Neural cell (in vitro differentiated cells): ENCODE results near the gene MCAT. TPM values are rescaled to one million over a fixed set of nuclear protein-coding genes. Genes with fewer than 3 reads are reported as not detected.

Experiments
- H2AFZ ChIP-seq: fragments of 200-600, 300-800 bp; sonication (generic), shearing (Covaris generic); 2 replicates; pipeline ENCODE4 v1.6.0; 2014; ENCODE audit warnings: low read depth, mild to moderate bottlenecking, antibody characterized with exemption, low read length, moderate library complexity
- H3F3A ChIP-seq: fragments of 200-600 bp; shearing (Covaris generic); 2 replicates; pipeline ENCODE4 v1.6.1; 2016; ENCODE audit warnings: mild to moderate bottlenecking, moderate library complexity, mixed read lengths, antibody characterized with exemption, low read length; ENCODE audit not compliant: insufficient read depth, poor library complexity, severe bottlenecking
- H3K27ac ChIP-seq: fragments of 200-600, 300-800 bp; sonication (generic), shearing (Covaris generic); 2 replicates; pipeline ENCODE4 v1.5.1; 2014; ENCODE audit warnings: mild to moderate bottlenecking, low read length, moderate library complexity
- H3K27me3 ChIP-seq: fragments of 300-800, 200-600 bp; sonication (generic), shearing (Covaris generic); 2 replicates; pipeline ENCODE4 v1.6.0; 2014; ENCODE audit warnings: mild to moderate bottlenecking, low read depth, low read length, moderate library complexity; ENCODE audit not compliant: insufficient read depth
- H3K36me3 ChIP-seq: fragments of 300-800, 200-600 bp; sonication (generic), shearing (Covaris generic); 2 replicates; pipeline ENCODE4 v1.5.1; 2014; ENCODE audit warnings: mild to moderate bottlenecking, antibody characterized with exemption, low read length, moderate library complexity; ENCODE audit not compliant: insufficient read depth
- H3K4me2 ChIP-seq: fragments of 300-800, 200-600 bp; sonication (generic), shearing (Covaris generic); 2 replicates; pipeline ENCODE4 v1.6.0; 2014; ENCODE audit warnings: mild to moderate bottlenecking, low read length
- H3K4me3 ChIP-seq: fragments of 300-800, 200-600 bp; sonication (generic), shearing (Covaris generic); 2 replicates; pipeline ENCODE4 v1.5.1; 2014; ENCODE audit warnings: mild to moderate bottlenecking, low read length, moderate library complexity
- H3K79me2 ChIP-seq: fragments of 200-600 bp; shearing (Covaris generic); replicated peaks from 2 replicates; pipeline ENCODE4 v1.6.0; 2014; ENCODE audit warnings: mild to moderate bottlenecking, low read length, moderate library complexity; ENCODE audit not compliant: insufficient read depth
- H3K9ac ChIP-seq: fragments of 300-800, 200-600 bp; sonication (generic), shearing (Covaris generic); 2 replicates; pipeline ENCODE4 v1.6.1; 2016; ENCODE audit warnings: mild to moderate bottlenecking, low read length, mixed read lengths
- H3K9me2 ChIP-seq: fragments of 200-600 bp; shearing (Covaris generic); 2 replicates; pipeline ENCODE4 v1.6.1; 2016; ENCODE audit warnings: mild to moderate bottlenecking, low read length, mixed read lengths; ENCODE audit not compliant: insufficient read depth
- H3K9me3 ChIP-seq: fragments of 200-600, 300-800 bp; sonication (generic), shearing (Covaris generic); 2 replicates; pipeline ENCODE4 v1.6.1; 2016; ENCODE audit warnings: mild to moderate bottlenecking, mixed run types, low read length, moderate library complexity, mixed read lengths
- H4K20me1 ChIP-seq: fragments of 200-600 bp; shearing (Covaris generic); 2 replicates; pipeline ENCODE4 v1.6.1; 2016; ENCODE audit warnings: mild to moderate bottlenecking, mixed run types; ENCODE audit not compliant: insufficient read depth
- CTCF ChIP-seq: fragments of 450-650 bp; IDR thresholded peaks from 2 replicates; pipeline ENCODE4 v1.5.1; 2014; ENCODE audit warnings: antibody characterized with exemption, mild to moderate bottlenecking, moderate library complexity; ENCODE audit not compliant: poor library complexity, severe bottlenecking
- EP300 ChIP-seq: fragments of 450-650 bp; conservative IDR thresholded peaks from 2 replicates; pipeline ENCODE4 v1.6.1; 2014; ENCODE audit warnings: antibody characterized with exemption, mild to moderate bottlenecking, moderate library complexity; ENCODE audit not compliant: poor library complexity, severe bottlenecking
- EZH2 ChIP-seq: fragments of 200-600, 300-800 bp; shearing (Covaris generic), sonication (generic); IDR thresholded peaks from 2 replicates; pipeline ENCODE4 v1.6.1; 2014; ENCODE audit warnings: antibody characterized with exemption, low read length, borderline replicate concordance, mild to moderate bottlenecking; ENCODE audit not compliant: insufficient read depth, poor library complexity, severe bottlenecking
- MXI1 ChIP-seq: fragments of 450-650 bp; conservative IDR thresholded peaks from 2 replicates; pipeline ENCODE4 v1.6.1; 2014; ENCODE audit warnings: antibody characterized with exemption, mild to moderate bottlenecking; ENCODE audit not compliant: poor library complexity, severe bottlenecking
- POLR2AphosphoS5 ChIP-seq: IDR thresholded peaks from 2 replicates; pipeline ENCODE4 v1.6.1; 2012
- RAD21 ChIP-seq: fragments of 450-650 bp; conservative IDR thresholded peaks from 2 replicates; pipeline ENCODE4 v1.6.1; 2014; ENCODE audit warnings: antibody characterized with exemption, mild to moderate bottlenecking, moderate library complexity
- SMC3 ChIP-seq: fragments of 450-650 bp; conservative IDR thresholded peaks from 2 replicates; pipeline ENCODE4 v1.6.1; 2014; ENCODE audit warnings: antibody characterized with exemption, mild to moderate bottlenecking, moderate library complexity; ENCODE audit not compliant: poor library complexity
- TAF1 ChIP-seq: IDR thresholded peaks from 2 replicates; pipeline ENCODE4 v1.6.1; 2012; ENCODE audit warnings: low read depth
- polyA plus RNA-seq: library from polyadenylated mRNA; depleted of rRNA; stranded (reverse); fragments of >200 nt; gene quantifications from 2 replicates; pipeline ENCODE4 v1.2.3, GENCODE V29; 2014
- TF ChIP-seq, protein P1 (sequence below): IDR thresholded peaks from 2 replicates; pipeline ENCODE4 v1.6.1; 2012; ENCODE audit warnings: borderline replicate concordance

The MCAT gene
- polyA plus RNA-seq, 1 donor from 2014 or later, result 46.8 TPM

- no peaks in the 10 kb centered on the region for H4K20me1 ChIP-seq
- no peaks in the 10 kb centered on the region for H3K79me2 ChIP-seq
- H3K36me3 ChIP-seq, result no peaks in the 10 kb centered on the region
- no peak overlapping the region for H3K4me3 ChIP-seq
- H3K4me2 ChIP-seq, result no peak overlapping the region
- H3K9me2 ChIP-seq, result no peaks in the 10 kb centered on the region
- H3K27me3 ChIP-seq, result peaks cover 28% of the 10 kb centered on the region
- no peaks in the 10 kb centered on the region for H3K9me3 ChIP-seq
- no peak overlapping the region for H3K27ac ChIP-seq
- no peak overlapping the region for H3K9ac ChIP-seq
- no peak for TF ChIP-seq POLR2AphosphoS5
- no peak for TF ChIP-seq RAD21
- no peak for TF ChIP-seq SMC3
- TF ChIP-seq EP300, result no peak
- no peak for TF ChIP-seq CTCF
- TF ChIP-seq, protein P1, sequence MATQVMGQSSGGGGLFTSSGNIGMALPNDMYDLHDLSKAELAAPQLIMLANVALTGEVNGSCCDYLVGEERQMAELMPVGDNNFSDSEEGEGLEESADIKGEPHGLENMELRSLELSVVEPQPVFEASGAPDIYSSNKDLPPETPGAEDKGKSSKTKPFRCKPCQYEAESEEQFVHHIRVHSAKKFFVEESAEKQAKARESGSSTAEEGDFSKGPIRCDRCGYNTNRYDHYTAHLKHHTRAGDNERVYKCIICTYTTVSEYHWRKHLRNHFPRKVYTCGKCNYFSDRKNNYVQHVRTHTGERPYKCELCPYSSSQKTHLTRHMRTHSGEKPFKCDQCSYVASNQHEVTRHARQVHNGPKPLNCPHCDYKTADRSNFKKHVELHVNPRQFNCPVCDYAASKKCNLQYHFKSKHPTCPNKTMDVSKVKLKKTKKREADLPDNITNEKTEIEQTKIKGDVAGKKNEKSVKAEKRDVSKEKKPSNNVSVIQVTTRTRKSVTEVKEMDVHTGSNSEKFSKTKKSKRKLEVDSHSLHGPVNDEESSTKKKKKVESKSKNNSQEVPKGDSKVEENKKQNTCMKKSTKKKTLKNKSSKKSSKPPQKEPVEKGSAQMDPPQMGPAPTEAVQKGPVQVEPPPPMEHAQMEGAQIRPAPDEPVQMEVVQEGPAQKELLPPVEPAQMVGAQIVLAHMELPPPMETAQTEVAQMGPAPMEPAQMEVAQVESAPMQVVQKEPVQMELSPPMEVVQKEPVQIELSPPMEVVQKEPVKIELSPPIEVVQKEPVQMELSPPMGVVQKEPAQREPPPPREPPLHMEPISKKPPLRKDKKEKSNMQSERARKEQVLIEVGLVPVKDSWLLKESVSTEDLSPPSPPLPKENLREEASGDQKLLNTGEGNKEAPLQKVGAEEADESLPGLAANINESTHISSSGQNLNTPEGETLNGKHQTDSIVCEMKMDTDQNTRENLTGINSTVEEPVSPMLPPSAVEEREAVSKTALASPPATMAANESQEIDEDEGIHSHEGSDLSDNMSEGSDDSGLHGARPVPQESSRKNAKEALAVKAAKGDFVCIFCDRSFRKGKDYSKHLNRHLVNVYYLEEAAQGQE, result no peak
- TF ChIP-seq EZH2, result no peak
- no peak for TF ChIP-seq TAF1
- no peak for TF ChIP-seq MXI1
- H3F3A ChIP-seq, result no peaks in the 10 kb centered on the region
- no peak overlapping the region for H2AFZ ChIP-seq
These were observed 28.2 kb downstream of the MCAT start for GRCh38 chr22:43114958-43115357.

- peaks cover 35% of the 10 kb centered on the region for H3K27me3 ChIP-seq
- H4K20me1 ChIP-seq, result no peaks in the 10 kb centered on the region
- no peaks in the 10 kb centered on the region for H3K36me3 ChIP-seq
These were observed 29.5 kb downstream of the MCAT start for GRCh38 chr22:43113526-43114251.

More at GRCh38 chr22:43113526-43114251, 29.5 kb downstream of the MCAT start:
- H3K79me2 ChIP-seq, result no peaks in the 10 kb centered on the region
- no peak overlapping the region for H3K4me2 ChIP-seq
- H3K9me2 ChIP-seq, result no peaks in the 10 kb centered on the region
- H3K4me3 ChIP-seq, result no peak overlapping the region
- no peak overlapping the region for H3K27ac ChIP-seq
- no peak overlapping the region for H2AFZ ChIP-seq
- H3K9me3 ChIP-seq, result no peaks in the 10 kb centered on the region
- H3K9ac ChIP-seq, result no peak overlapping the region
- no peaks in the 10 kb centered on the region for H3F3A ChIP-seq
- TF ChIP-seq CTCF, result no peak
